H9 (cell line): ENCODE measurements around the gene EPB41L2. TPM values are rescaled to one million over a fixed set of nuclear protein-coding genes. Genes with fewer than 3 reads are reported as not detected.
A peak's percentile ranks its signal among the peaks of the same experiment; 100 is the strongest.

ENCODE experiments used
- DNase-seq: peaks from one replicate; pipeline ENCODE4 v3.0.0-alpha.2; 2017
- H2AFZ ChIP-seq: one replicate; pipeline ENCODE4 v1.6.1; 2013; ENCODE audit warnings: mild to moderate bottlenecking, low read length, control low read depth, moderate library complexity
- H2AK5ac ChIP-seq: 2 replicates; pipeline ENCODE4 v1.6.1; 2013; ENCODE audit warnings: low read length, control low read depth, mixed read lengths; ENCODE audit not compliant: insufficient read length
- H2BK120ac ChIP-seq: one replicate; pipeline ENCODE4 v1.6.1; 2013; ENCODE audit warnings: low read depth, mild to moderate bottlenecking, low read length, control low read depth, inconsistent platforms; ENCODE audit not compliant: poor library complexity, severe bottlenecking
- H2BK12ac ChIP-seq: 2 replicates; pipeline ENCODE4 v1.6.1; 2013; ENCODE audit warnings: low read length, control low read depth, mixed read lengths, low read depth; ENCODE audit not compliant: insufficient read length
- H2BK15ac ChIP-seq: 2 replicates; pipeline ENCODE4 v1.6.1; 2013; ENCODE audit warnings: low read depth, low read length, control low read depth
- H2BK20ac ChIP-seq: one replicate; pipeline ENCODE4 v1.6.1; 2013; ENCODE audit warnings: low read depth, mild to moderate bottlenecking, low read length, control low read depth, inconsistent platforms; ENCODE audit not compliant: poor library complexity, severe bottlenecking
- H2BK5ac ChIP-seq: 2 replicates; pipeline ENCODE4 v1.6.1; 2013; ENCODE audit warnings: low read length, control low read depth, mixed read lengths; ENCODE audit not compliant: insufficient read length
- H3K14ac ChIP-seq: 2 replicates; pipeline ENCODE4 v1.6.1; 2013; ENCODE audit warnings: low read length, control low read depth; ENCODE audit not compliant: insufficient read depth
- H3K18ac ChIP-seq: 2 replicates; pipeline ENCODE4 v1.6.1; 2013; ENCODE audit warnings: low read depth, mild to moderate bottlenecking, mixed read lengths, low read length, control low read depth; ENCODE audit not compliant: insufficient read length
- H3K23ac ChIP-seq: 2 replicates; pipeline ENCODE4 v1.6.1; 2013; ENCODE audit warnings: low read length, control low read depth, mixed read lengths, low read depth; ENCODE audit not compliant: insufficient read length
- H3K23me2 ChIP-seq: 2 replicates; pipeline ENCODE4 v1.6.1; 2013; ENCODE audit warnings: low read depth, mild to moderate bottlenecking, mixed read lengths, low read length, control low read depth; ENCODE audit not compliant: insufficient read length, poor library complexity, severe bottlenecking
- H3K27ac ChIP-seq: 2 replicates; pipeline ENCODE4 v1.5.1; 2013; ENCODE audit warnings: low read length, control low read depth, mixed read lengths, low read depth; ENCODE audit not compliant: insufficient read length
- H3K27me3 ChIP-seq: 2 replicates; pipeline ENCODE4 v1.6.1; 2013; ENCODE audit warnings: low read length, control low read depth, inconsistent platforms; ENCODE audit not compliant: insufficient read depth
- H3K4ac ChIP-seq: 2 replicates; pipeline ENCODE4 v1.6.1; 2013; ENCODE audit warnings: low read depth, mild to moderate bottlenecking, control low read depth, inconsistent platforms, low read length, moderate library complexity
- H3K4me1 ChIP-seq: 2 replicates; pipeline ENCODE4 v1.6.1; 2013; ENCODE audit warnings: low read length, control low read depth, inconsistent platforms; ENCODE audit not compliant: insufficient read depth
- H3K4me2 ChIP-seq: 2 replicates; pipeline ENCODE4 v1.6.1; 2013; ENCODE audit warnings: low read length, control low read depth, mixed read lengths; ENCODE audit not compliant: insufficient read length, insufficient read depth
- H3K56ac ChIP-seq: 2 replicates; pipeline ENCODE4 v1.6.1; 2013; ENCODE audit warnings: low read depth, mild to moderate bottlenecking, mixed read lengths, low read length, control low read depth; ENCODE audit not compliant: insufficient read length
- H3K79me1 ChIP-seq: 2 replicates; pipeline ENCODE4 v1.6.1; 2013; ENCODE audit warnings: low read depth, mild to moderate bottlenecking, moderate library complexity, low read length, control low read depth, inconsistent platforms; ENCODE audit not compliant: insufficient read depth, poor library complexity, severe bottlenecking
- H3K79me2 ChIP-seq: 2 replicates; pipeline ENCODE4 v1.6.1; 2013; ENCODE audit warnings: low read length, control low read depth, inconsistent platforms; ENCODE audit not compliant: insufficient read depth
- H3K9ac ChIP-seq: 2 replicates; pipeline ENCODE4 v1.6.1; 2013; ENCODE audit warnings: low read length, control low read depth, mixed read lengths; ENCODE audit not compliant: insufficient read length; ENCODE audit errors: extremely low read depth
- H3K9me3 ChIP-seq: one replicate; pipeline ENCODE4 v1.6.1; 2013; ENCODE audit warnings: low read depth, low read length, inconsistent platforms; ENCODE audit not compliant: control insufficient read depth
- H3T11ph ChIP-seq: one replicate; pipeline ENCODE4 v1.6.1; 2013; ENCODE audit warnings: mild to moderate bottlenecking, low read length, control low read depth, inconsistent platforms
- H4K20me1 ChIP-seq: one replicate; pipeline ENCODE4 v1.6.1; 2013; ENCODE audit not compliant: control insufficient read depth, insufficient read length, insufficient read depth
- H4K5ac ChIP-seq: 2 replicates; pipeline ENCODE4 v1.6.1; 2013; ENCODE audit warnings: low read depth, mild to moderate bottlenecking, mixed read lengths, low read length, control low read depth; ENCODE audit not compliant: insufficient read length
- H4K8ac ChIP-seq: replicated peaks from 2 replicates; pipeline ENCODE4 v1.6.1; 2013; ENCODE audit warnings: low read length, control low read depth, mixed read lengths, low read depth; ENCODE audit not compliant: insufficient read length
- H4K91ac ChIP-seq: 2 replicates; pipeline ENCODE4 v1.6.1; 2013; ENCODE audit warnings: low read depth, mild to moderate bottlenecking, moderate library complexity, mixed read lengths, low read length, control low read depth; ENCODE audit not compliant: insufficient read length
- H3K27ac Mint-ChIP-seq, 3 experiments: 2 replicates in 2 of 3; 3 replicates in 1 of 3; pipeline ENCODE4 v1.8.0; 2020 to 2021; ENCODE audit warnings: mixed read lengths in 3 of 3, mild to moderate bottlenecking in 1 of 3, moderate library complexity in 1 of 3
- H3K27me3 Mint-ChIP-seq: 2 replicates; pipeline ENCODE4 v1.8.0; 2021; ENCODE audit warnings: low read depth, mild to moderate bottlenecking, moderate library complexity, mixed read lengths
- H3K36me3 Mint-ChIP-seq, 3 experiments: 2 replicates in 2 of 3; 3 replicates in 1 of 3; pipeline ENCODE4 v1.8.0; 2020 to 2021; ENCODE audit warnings: low read depth in 3 of 3, mixed read lengths in 3 of 3; ENCODE audit not compliant: insufficient read depth in 1 of 3
- H3K4me1 Mint-ChIP-seq, 2 experiments: 2 replicates each; pipeline ENCODE4 v1.8.0; 2020; ENCODE audit warnings: mixed read lengths in 2 of 2
- H3K4me3 Mint-ChIP-seq, 2 experiments: 2 replicates in 1 of 2; 3 replicates in 1 of 2; pipeline ENCODE4 v1.8.0; 2020 to 2021; ENCODE audit warnings: mild to moderate bottlenecking in 2 of 2, mixed read lengths in 2 of 2, moderate library complexity in 1 of 2
- H3K9me3 Mint-ChIP-seq, 2 experiments: 2 replicates in 1 of 2; 3 replicates in 1 of 2; pipeline ENCODE4 v1.8.0; 2020; ENCODE audit warnings: mild to moderate bottlenecking in 2 of 2, mixed read lengths in 2 of 2, moderate library complexity in 1 of 2
- WGBS: extraction: QIAGEN DNeasy Blood & Tissue Kit; methylation state at CpG from one replicate; pipeline ENCODE4 v1.1.7; 2013; ENCODE audit warnings: missing lambda C conversion rate, low lambda C conversion rate, mixed read lengths; ENCODE audit not compliant: insufficient read length; ENCODE audit errors: extremely low coverage; 5-methylcytosine and 5-hydroxymethylcytosine counted together
- total RNA-seq: library from RNA; stranded (reverse); gene quantifications from 2 replicates; pipeline ENCODE4 v1.2.1, GENCODE V29; 2021
- TF ChIP-seq, protein P1 (sequence below): fragments of 200-600 bp; sonication (generic); conservative IDR thresholded peaks from 3 replicates; pipeline ENCODE4 v1.8.0; 2021; ENCODE audit warnings: antibody characterized with exemption, mild to moderate bottlenecking

EPB41L2 gene
- total RNA-seq, 1 experiment from 2014 or later: 90.2 TPM

DNA sequence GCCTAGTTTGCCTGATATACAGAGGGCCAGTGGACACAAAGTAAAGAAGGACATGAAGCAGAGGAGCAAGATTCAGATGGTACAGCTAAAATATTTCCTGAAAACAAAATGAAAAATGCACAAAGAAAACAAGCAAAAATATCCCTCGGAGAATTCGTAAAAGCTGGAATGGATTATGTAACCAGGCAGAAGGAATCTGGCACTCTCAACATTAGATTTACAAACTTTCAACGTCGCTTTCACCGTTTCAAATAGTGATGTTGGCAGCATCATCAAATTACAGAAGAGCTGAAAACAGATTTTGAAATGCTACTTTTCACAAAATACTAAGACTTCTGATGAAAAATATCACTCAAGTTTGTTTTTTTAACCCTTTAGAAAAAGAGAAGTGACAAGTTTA is 224.1 kb downstream of the EPB41L2 start:
- TF ChIP-seq, protein P1, sequence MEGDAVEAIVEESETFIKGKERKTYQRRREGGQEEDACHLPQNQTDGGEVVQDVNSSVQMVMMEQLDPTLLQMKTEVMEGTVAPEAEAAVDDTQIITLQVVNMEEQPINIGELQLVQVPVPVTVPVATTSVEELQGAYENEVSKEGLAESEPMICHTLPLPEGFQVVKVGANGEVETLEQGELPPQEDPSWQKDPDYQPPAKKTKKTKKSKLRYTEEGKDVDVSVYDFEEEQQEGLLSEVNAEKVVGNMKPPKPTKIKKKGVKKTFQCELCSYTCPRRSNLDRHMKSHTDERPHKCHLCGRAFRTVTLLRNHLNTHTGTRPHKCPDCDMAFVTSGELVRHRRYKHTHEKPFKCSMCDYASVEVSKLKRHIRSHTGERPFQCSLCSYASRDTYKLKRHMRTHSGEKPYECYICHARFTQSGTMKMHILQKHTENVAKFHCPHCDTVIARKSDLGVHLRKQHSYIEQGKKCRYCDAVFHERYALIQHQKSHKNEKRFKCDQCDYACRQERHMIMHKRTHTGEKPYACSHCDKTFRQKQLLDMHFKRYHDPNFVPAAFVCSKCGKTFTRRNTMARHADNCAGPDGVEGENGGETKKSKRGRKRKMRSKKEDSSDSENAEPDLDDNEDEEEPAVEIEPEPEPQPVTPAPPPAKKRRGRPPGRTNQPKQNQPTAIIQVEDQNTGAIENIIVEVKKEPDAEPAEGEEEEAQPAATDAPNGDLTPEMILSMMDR: no peak
- Histone ChIP-seq H3K79me2 (no peaks in the 10 kb centered on the region), H3K23ac (no peak overlapping the region), H3K27ac (no peak overlapping the region), H4K20me1 (no peaks in the 10 kb centered on the region), H2AFZ (no peak overlapping the region), H3K56ac (no peak overlapping the region), H3K27me3 (no peaks in the 10 kb centered on the region), H3K18ac (no peak overlapping the region), H4K5ac (no peak overlapping the region), H4K91ac (no peak overlapping the region), H3K4me1 (peaks cover 4% of the 10 kb centered on the region), H3T11ph (no peak overlapping the region), H4K8ac (no peak overlapping the region), H3K4me2 (no peak overlapping the region), H2BK120ac (no peak overlapping the region), H3K79me1 (no peaks in the 10 kb centered on the region), H2BK5ac (no peak overlapping the region), H2BK15ac (no peak overlapping the region), H3K9ac (no peak overlapping the region), H2BK12ac (no peak overlapping the region), H3K4ac (no peak overlapping the region), H3K14ac (no peak overlapping the region), H2BK20ac (no peak overlapping the region), H2AK5ac (no peak overlapping the region), H3K9me3 (no peaks in the 10 kb centered on the region), H3K23me2 (no peaks in the 10 kb centered on the region)
- Mint-ChIP-seq H3K27ac (peak overlapping the region in 2 of 3 experiments; percentile 5 to 47; a peak in 3 of 7 replicates), H3K4me1 (peaks cover 40 to 44% of the 10 kb centered on the region in 2 experiments), H3K27me3 (no peaks in the 10 kb centered on the region), H3K36me3 (peaks cover 0 to 5% (median 0%) of the 10 kb centered on the region in 3 experiments; a peak in 4 of 7 replicates), H3K9me3 (no peaks in the 10 kb centered on the region; a peak in 1 of 5 replicates), H3K4me3 (no peak overlapping the region)
- DNase-seq: no peak
- WGBS: no CpG with 5 or more reads among the region's 5 CpGs
